Activated effector memory CD4-positive, alpha-beta T cell treated with Interleukin-2 at 50 U/mL for 16 hours (primary cell): Measurements from ENCODE around the gene DENND1C.

ENCODE experiments used
- DNase-seq: peaks from one replicate; pipeline ENCODE4 v3.0.0-alpha.2; 2020

The DENND1C gene

DNA sequence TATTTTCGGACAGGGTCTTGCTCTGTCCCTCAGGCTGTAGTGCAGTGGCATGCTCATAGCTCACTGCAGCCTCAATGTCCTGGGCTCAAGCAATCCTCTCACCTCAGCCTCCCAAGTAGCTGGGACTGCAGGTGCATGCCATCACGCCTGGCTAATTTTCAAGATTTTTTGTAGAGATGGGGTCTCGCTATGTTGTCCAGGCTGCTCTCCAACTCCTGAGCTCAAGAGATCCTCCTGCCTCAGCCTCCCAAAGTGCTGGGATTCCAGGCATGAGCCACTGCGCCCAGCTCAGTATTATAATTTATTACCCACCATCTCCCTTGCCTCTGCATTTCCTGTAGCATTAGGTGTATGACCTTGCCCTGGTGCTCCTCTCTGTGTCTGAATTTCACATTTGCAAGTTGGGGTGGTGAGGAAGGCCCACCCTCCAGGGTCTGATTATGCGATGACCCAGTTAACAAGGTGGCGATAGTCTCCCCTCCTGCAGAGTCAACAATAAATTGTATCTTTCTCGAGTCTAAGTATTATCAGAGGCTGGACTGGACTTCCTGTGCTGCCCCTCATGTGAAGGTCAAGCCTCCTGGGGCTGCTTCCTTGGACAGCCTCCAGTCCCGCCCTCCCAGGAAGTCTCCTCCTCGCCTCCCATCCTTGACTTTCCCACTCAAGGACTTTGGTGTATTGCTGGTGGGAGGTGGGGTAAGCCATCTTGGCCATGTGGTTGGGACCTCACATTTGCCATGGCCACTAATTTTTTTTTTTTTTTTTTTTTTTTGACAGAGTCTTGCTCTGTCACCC lies 22.0 kb upstream of the DENND1C start:
- no peak for DNase-seq

DNA sequence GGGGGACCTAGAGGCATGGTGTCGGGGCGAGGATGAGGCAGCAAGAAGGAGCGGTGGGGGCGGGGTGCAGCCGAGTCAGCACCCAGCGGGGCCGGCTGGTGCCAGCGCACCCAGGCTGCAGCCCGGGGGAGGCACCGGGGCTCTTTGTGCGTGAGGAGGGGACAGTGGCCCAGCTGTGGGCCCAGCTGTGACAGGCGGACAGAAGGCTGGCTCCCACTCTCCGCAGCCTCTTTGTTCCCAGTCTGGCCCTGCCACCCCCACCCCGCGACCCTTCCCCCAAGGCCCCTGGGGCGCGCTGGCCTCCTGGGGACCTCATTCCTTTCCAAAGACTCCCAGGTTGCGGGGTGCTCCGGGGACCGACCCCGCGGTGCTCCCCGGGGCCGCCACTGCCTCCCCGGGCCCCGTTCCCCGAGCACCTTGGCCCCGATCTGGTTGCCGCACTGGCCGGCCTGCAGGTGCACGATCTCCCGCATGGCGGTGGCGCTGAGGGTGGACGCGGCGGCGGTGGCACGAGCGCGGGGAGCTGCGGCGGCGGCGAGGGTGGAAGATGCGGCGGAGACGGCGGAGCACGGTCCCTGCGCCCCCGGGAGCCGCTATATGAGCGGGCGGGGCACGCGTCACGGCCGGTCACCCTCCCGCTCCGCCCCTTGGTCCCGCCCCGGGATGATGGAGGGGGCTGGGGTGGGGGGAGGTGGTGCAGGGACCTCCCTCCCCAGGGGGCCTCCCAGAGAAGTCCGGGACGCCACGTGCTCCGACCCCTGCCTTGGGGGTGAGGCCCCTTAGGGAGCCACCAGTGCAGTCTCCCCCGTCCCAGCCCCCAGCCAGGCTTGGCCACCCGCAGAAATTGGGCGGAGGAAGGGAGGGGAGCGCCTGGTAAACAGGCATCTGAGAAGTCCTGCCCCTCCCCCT lies 20.4 kb upstream of the DENND1C start, which contains the start of gene TUBB4A:
Gene TUBB4A, minus strand, starts transcription at position 570 of the 909 bp plus-strand sequence. Its CDS starts 97 bp downstream, at position 473.
- no peak for DNase-seq

DNA sequence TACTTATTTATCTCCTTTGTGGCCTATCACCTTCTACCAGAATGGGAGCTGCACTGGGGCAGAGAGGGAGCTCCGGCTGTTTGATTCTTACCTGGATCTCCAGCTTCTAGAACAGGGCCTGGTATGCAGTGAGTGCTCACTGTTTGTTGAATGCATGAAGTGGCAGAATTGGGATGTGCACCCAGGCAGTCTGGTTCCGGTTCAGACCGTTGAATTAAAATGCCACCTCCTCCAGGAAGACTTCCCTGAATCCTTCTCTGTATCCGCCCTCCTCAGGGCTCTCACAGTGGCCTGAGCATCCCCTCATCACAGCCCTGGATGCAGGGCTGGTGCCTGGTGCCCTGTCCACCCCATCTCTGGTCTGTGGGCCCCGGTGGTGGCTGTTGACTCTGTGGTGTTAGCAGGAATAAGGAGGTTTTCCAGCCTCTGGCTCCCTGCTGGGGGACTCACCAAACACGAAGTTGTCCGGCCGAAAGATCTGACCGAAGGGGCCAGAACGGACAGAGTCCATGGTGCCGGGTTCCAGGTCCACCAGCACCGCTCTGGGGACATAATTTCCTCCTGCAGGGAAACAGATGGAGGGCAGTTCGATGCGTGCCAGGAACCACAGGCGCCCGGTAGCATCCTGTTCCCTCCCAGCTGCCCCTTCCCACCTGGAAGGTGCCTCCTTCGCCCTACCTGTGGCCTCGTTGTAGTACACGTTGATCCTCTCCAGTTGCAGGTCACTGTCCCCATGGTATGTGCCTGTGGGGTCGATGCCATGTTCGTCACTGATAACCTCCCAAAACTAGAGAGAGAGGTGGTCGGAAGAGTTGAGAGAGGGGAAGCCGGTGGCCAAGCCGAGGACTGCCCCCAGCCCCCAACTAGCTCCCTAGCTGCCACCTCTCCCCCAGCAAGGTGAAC lies 19.5 kb upstream of the DENND1C start:
- DNase-seq, result no peak

DNA sequence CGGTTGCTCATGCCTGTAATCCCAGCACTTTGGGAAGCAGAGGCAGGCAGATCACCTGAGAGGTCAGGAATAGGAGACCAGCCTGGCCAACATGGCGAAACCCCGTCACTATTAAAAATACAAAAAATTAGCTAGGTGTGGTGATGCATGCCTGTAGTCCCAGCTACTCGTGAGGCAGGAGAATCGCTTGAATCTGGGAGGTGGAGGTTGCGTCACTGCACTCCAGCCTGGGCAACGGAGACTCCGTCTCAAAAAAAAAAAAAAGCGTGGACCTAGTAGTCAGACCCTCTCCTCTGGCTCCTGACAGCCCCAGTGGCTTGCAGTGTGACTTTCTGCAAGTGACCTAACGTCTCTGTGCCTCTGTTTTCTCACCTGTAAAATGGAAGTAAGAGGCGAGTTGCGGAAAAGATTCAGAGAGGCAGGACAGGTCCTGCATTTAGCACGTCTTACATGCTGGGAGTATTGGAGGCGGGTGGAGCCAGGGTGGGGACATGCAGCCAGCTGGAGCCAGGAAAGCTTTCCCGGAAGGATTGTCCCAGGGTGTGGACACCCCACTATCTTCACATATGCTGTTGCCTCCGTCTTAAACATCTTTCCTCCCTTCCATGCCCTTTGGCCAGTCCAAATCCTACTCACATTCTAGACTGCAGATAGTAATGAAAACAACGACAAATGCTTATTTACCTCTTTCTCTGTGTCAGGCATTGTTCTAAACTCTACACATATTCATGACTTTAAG lies 17.6 kb upstream of the DENND1C start:
- no peak for DNase-seq

DNA sequence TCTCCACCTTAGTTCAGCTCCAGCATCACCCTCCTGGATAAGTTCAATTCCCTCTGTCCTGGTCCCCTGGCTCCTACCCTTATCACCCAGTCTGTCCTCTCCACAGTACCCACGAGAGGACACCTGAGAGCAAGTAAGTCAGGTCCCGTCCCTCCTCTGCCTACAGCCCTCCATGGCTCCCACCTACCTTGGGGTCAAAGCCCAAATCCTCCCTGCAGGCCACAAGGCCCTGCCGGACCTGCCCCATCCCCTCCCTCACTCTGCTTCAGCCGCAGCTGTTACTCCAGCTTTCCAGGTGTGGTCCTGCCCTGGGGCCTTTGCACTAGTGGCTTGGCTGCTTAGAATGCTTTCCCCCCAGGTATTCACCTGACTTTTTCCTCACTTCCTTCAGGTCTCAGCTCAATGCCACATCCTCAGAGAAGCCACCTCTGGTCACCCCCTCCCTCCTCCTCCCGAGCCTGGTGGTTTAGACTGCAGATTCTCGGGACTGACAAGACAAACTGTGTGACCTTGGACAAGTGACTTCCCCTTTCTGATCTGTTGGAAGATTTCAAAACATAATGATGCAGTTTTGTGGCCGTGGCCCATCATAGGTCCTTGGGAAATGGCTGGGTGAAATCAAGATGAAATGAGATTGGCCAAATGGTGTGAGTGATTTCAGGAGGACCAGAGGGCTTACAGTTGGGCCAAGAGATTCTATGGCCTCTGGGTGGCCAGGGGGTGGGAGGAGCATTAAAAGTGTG lies 16.9 kb upstream of the DENND1C start:
- DNase-seq, result no peak

DNA sequence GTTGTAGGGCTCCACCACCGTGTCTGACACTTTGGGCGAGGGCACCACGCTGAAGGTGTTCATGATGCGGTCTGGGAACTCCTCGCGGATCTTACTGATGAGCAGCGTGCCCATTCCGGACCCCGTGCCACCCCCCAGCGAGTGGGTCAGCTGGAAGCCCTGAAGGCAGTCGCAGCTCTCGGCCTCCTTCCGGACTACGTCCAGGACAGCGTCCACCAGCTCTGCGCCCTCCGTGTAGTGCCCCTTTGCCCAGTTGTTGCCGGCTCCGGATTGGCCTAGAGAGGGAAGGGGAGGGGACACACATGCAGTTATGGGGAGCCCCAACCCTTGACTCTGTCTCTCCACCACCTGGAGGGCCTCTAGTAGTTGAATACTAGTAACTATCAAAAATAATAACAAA lies 14.4 kb upstream of the DENND1C start:
- no peak for DNase-seq

DNA sequence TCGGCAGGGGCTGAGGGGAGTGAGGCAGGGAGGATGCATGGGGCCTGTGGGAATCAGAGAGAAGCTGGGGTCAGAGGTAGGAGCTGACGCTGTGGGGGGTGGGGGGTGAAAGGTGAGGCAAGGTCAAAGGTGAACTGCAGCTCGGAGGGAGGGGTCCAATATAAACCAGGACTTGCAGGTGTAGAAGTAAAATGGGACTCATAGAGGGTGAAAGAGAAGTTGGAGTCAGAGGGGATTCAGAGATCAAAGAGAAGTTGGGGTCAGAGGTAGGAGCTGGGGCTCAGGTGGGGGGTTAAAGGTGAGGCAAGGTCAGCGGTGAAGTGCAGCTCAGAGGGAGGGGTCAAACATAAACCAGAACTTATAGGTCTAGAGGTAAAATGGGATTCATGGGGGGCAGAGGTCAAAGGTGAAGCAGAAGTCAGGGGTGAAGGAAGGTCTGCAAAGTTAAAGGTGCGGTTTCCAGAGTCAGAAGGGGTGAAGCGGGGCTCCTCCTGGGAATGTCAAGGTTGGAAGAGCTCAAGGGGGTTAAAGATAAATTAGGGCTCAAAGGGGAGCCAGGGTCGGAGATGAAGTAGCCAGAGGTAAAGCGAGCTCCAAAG lies 12.9 kb upstream of the DENND1C start:
- DNase-seq, result no peak

DNA sequence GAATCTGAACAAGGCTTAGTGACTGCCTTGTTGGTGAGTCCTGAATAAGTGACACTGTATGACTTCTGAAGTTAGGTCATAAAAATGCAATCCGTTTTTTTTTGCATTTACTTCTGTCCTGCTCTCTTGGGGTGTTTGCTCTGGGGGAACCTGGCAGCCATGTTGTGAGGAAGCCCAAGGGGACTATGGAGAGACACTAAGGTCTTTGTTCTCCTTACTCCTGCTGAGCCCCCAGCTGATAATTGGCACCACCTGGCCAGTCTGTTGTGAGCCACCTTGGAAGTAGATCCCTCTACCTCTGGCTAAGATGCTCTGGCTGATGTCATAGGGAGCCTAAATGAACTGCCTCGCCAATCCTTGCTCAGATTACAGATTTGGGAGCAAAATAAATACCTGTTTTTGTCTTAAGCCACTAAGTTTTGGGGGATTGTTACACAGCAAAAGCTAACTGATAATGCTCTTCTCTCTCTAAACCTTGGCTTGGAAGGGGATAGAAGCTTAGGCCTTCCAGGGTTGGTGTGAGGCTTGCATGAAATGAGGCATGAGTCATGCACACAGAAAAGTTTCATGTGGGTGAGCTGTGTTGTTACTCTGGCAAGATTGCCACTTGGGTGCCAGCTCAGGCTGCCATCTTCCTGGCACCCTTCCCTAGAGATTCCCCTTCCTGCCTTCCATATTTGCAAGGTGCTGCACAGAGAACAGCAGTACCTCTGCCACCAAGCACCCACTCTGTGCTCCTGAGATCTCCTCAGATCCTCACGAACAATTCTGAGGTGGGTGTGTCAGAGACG lies 10.4 kb upstream of the DENND1C start:
- DNase-seq, result no peak

DNA sequence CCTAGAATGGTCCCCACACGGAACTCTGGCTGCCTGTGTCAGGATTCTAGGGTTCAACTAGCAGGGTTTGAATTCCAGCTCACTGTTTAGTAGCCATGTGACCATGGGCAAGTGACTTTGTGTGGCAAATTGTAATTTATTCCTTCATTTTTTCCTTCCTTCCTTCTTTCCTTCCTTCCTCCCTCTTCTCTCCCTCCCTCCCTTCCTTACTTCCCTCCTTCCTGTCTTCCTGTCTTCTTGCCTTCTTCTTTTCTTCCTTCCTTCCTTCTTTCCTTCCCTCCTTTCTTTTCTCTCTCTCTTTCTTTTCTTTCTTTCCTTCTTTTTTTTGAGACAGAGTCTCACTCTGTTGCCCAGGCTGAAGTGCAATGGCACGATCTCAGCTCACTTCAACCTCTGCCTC lies 8.5 kb upstream of the DENND1C start:
- DNase-seq, result no peak

DNA sequence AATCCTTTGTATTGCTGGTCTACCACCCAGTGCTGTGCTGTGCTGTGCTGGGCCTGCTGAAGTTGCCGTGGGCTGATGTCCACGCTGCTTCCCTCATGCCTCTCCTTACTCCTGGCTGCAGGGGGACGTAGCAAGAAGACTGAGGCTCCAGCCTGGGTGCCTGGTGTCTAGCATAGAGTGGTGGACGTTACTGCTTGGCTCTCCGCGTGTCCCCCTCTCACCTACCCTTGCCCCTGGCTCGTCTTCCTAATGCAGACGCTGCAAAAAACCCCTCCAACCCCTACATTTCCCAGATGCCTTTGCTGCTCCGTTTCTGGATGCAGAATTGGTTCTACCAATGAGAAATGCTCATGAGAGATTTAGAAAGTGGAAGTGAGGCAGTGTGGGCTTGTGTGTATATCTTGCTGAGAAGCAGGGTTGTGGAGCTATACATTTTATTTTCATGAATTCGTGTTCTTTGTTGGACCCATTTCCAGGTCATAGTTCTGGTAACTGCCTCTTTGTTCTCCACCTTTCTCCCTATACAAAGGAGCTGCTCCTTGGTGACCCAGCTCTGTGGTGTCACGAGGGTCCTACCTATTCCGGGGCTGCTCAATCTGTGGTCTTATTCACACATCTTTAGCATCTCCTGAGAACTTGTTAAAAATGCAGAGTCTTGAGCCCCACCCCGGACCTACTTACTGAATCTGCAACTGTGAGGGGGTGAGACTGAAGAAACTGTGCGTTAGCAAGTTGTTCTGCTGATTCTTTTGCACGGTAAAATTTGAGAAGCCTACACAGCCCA lies 7.9 kb upstream of the DENND1C start:
- DNase-seq, result no peak

DNA sequence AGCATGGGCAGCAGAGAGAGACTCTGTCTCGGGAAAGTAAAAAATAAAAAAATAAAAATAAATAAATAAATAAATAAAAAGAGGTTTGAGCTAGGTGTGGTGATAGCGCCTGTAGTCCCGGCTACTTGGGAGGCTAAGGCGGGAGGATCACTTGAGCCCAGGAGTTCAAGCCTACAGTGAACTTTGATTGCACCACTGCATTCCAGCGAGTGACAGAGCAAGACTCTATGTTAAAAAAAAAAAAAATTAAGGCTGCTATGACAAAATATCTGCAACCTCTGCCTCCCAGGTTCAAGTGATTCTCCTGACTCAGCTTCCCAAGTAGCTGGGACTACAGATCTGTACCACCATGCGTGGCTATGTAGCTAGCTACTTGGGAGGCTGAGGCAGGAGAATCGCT lies 3.2 kb upstream of the DENND1C start:
- no peak for DNase-seq

DNA sequence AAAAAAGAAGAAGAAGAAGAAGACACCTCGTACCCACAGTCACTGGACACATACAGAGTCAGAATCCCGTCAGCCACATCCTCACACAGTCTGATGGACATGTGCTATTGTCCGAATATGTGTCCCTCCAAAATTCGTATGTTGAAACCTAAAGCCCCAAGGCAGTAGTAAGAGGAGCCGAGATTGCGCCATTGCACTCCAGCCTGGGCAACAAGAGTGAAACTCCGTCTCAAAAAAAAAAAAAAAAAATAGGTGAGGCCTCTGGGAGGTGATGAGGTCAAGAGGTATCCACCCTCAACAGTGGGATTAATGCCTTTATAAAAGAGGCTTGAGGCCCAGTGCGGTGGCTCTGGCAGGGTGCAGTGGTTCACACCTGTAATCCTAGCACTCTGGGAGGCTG lies 2.6 kb upstream of the DENND1C start:
- no peak for DNase-seq

DNA sequence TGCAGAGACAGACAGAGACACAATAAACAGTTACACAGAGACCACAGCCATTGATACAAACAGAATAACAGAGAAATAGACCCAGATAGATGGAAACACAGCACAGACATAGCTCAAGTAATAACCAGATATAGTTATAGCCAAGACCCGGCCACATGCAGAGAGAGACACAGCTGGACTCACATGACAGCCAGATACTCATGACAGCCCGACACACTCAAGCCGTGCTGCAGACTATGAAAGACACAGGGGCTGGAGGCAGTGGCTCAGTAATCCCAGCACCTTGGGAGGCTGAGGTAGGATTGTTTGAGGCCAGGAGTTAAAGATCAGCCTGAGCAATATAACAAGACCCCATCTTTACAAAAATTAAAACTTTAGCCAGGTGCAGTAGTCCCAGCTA lies 1.6 kb upstream of the DENND1C start:
- DNase-seq, result no peak

DNA sequence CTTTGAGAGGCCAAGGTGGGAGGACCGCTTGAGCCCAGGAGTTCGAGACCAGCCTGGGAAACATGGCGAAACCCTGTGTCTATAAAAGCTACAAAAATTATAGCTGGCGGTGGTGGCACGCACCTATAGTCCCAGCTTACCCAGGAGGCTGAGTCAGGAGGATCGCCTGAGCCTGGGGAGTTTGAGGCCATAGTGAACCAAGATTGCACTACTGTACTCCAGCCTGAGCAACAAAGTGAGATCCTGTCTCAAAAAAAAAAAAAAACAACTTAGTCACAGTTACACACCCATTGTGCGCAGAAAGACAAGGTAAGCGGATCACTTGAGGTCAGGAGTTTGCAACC lies 728 bp upstream of the DENND1C start:
- no peak for DNase-seq

DNA sequence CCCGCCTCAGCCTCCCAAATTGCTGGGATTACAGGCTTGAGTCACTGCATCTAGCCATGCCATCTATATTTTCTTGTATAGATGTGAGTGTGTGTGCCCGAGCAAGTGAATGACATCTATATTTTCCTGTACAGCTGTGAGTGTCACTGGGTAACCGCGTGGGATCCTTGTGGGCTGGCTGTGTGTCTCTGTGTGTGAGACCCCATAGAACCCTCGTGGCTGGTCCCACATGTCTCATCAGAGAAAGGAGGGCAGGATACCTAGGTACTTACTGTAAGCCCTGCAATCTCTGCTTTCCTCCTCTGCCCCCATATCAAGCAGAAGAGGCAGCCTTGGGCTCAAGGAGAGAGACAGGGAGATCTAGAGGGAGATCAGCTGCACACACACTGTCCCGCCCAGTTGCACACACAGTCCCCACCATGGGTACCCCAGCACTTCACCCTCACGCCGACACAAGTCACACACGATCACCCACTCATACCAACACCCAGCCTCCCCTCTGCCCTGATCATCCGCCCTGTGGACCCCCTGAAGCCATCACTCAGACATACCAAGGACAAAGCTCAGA lies 655 bp downstream of the DENND1C start:
- DNase-seq, result no peak

DNA sequence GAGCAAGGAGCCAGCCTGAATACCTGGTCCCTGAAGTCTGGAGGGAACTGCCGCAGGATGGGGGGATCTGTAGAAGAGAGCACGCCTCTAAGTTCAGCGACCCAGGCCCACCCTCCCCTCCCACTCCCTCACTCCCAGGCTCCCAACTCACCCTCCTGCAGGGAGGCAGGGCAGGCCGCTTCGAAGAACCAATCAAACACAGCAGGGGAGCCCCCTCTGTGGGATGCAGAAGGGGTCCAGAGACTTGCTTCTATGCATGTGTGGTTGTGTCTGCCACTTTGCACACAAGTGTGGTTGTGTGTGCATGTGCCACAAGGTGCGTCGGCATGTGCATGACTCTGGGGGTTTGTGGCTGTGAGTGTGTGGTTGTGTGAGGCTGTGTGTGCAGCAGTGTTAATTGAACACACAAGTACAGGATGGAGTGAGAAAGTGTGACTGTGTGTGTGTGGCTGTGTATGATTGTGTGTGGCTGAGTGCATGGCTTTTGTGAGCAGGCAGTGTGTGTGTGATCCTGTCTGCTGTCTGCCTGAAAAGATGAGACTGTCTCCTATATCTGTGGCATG lies 1.7 kb downstream of the DENND1C start:
- DNase-seq, result no peak

DNA sequence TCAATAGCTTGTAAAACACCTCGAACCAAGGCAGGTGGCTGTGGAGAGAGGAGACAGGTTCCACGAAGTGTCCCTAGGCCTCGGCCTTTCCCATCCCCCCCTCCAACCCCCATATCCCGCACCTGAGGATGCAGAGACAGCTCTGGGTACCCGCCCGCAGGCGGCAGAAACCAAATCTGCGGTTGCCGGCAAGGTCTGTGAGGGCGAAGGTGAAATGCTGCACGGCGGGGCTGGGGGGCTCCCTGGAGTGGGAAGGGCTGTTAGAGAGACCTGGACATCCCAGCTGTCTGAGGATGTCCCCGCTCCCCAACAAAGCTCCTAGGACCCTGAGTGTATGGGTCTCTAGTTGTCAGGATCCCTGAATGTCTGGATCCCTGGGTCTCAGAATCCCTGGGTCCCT lies 2.8 kb downstream of the DENND1C start:
- DNase-seq, result no peak

DNA sequence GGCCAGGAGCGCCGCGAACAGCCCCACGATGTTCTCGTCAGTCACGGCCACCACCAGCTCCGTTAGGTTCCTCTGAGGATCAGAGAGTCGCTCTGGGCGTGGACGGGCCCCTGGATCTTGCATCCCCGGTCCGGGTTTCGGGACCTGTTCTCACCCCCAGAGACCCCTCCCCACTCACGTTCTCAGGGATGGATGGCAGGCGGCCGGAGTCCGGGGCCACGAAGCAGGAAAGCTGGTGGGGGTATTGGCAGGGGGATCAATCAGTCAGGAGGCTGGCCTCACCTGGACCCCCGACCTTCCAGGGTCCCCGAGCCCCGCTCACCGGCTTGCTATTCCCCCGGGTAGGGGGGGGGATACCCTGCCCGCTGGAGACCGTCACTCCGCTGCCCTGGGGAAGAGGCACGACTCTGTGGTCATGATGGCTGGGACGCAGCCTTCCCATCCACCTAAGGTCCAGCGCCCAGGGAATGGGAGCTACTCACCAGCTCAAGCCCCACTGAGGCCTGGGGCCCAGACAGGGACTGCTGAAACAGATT lies 4.6 kb downstream of the DENND1C start:
- DNase-seq, result no peak
